ENCODE measurements around the gene KIAA0319L. TPM values are rescaled to one million over a fixed set of nuclear protein-coding genes. Genes with fewer than 3 reads are reported as not detected.

Gene KIAA0319L
- total RNA-seq, 1 donor: 63.0 TPM

DNA sequence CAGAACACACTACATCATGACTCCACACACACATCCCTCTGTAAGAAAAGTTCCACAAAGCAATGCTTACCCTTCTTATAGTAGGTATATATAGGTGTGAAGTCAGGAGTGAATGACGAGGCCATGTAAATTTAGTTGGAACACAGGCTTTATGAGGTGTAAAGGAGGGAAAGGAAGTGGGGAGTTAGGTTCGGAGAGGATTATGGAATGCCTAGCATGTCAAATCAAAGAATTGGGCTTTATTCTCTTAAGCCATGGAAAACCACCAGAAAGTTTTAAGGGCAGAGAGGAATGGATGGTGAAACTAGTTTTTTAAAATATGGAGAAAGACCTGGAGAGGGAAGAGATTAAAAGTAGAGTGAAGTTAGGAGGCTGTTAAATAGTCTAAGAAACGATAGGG lies 42.2 kb upstream of the KIAA0319L start:
- TF ChIP-seq, protein P1, sequence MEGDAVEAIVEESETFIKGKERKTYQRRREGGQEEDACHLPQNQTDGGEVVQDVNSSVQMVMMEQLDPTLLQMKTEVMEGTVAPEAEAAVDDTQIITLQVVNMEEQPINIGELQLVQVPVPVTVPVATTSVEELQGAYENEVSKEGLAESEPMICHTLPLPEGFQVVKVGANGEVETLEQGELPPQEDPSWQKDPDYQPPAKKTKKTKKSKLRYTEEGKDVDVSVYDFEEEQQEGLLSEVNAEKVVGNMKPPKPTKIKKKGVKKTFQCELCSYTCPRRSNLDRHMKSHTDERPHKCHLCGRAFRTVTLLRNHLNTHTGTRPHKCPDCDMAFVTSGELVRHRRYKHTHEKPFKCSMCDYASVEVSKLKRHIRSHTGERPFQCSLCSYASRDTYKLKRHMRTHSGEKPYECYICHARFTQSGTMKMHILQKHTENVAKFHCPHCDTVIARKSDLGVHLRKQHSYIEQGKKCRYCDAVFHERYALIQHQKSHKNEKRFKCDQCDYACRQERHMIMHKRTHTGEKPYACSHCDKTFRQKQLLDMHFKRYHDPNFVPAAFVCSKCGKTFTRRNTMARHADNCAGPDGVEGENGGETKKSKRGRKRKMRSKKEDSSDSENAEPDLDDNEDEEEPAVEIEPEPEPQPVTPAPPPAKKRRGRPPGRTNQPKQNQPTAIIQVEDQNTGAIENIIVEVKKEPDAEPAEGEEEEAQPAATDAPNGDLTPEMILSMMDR (IDR thresholded peaks at IDR 0.05; ENCODE audit: insufficient read depth, low read depth, low read length): no peak
- DNase-seq (ENCODE audit: low read depth): no peak
- no peak overlapping the region for H3K4me3 ChIP-seq (ENCODE audit: low read depth, low read length)

DNA sequence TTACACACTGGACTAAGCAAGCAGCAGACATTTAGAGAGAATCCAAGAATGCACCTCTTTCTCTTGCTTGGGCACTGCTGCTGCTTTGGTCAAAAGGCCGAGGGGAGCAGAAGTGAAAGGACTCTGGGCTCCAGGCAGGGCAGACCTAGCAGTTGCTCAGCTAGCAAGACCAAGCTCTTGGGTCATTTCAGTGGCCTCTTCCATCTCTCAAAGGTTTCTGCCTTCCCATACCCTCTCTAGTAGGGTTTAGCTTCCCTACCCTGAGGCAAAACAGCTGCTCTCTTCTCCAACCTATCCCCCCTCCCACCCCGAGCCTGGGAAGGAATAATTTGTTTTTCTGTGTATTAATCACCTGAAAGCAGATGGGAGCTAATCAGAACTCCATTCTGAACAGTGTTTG lies 41.7 kb upstream of the KIAA0319L start:
- H3K4me3 ChIP-seq (ENCODE audit: low read depth, low read length): no peak overlapping the region
- no peak for DNase-seq (ENCODE audit: low read depth)
- TF ChIP-seq, protein P1 (IDR thresholded peaks at IDR 0.05; ENCODE audit: insufficient read depth, low read depth, low read length): no peak

DNA sequence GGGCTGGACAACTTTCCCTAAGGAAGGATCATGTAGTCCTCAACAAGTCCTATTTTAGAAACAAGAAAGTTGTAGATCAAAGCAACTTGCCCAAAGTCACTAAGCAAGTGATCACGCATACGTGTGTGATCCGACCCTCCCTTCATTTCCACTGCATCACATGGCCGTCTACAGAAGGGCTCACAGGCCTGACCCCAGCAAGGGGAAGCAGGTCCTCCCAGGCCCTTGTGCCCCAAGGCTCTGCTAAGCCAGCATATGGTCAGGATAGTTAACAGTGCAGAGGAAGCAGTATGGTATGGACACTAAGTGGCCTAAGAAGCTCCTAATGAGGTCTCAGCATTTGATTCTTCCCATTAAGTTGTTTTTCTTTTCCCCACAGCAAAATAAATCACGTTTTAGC lies 40.7 kb upstream of the KIAA0319L start:
- no peak overlapping the region for H3K4me3 ChIP-seq (ENCODE audit: low read depth, low read length)
- TF ChIP-seq, protein P1 (IDR thresholded peaks at IDR 0.05; ENCODE audit: insufficient read depth, low read depth, low read length): no peak
- DNase-seq (ENCODE audit: low read depth): no peak

GRCh38 chr1:35595684-35596083 lies 38.5 kb upstream of the KIAA0319L start:
- DNase-seq (ENCODE audit: low read depth): no peak
- TF ChIP-seq, protein P1 (IDR thresholded peaks at IDR 0.05; ENCODE audit: insufficient read depth, low read depth, low read length): no peak
- no peak overlapping the region for H3K4me3 ChIP-seq (ENCODE audit: low read depth, low read length)

- TF ChIP-seq, protein P1 (IDR thresholded peaks at IDR 0.05; ENCODE audit: insufficient read depth, low read depth, low read length): no peak
- no peak for DNase-seq (ENCODE audit: low read depth)
Observed at GRCh38 chr1:35594005-35594760, 37.0 kb upstream of the KIAA0319L start.

DNA sequence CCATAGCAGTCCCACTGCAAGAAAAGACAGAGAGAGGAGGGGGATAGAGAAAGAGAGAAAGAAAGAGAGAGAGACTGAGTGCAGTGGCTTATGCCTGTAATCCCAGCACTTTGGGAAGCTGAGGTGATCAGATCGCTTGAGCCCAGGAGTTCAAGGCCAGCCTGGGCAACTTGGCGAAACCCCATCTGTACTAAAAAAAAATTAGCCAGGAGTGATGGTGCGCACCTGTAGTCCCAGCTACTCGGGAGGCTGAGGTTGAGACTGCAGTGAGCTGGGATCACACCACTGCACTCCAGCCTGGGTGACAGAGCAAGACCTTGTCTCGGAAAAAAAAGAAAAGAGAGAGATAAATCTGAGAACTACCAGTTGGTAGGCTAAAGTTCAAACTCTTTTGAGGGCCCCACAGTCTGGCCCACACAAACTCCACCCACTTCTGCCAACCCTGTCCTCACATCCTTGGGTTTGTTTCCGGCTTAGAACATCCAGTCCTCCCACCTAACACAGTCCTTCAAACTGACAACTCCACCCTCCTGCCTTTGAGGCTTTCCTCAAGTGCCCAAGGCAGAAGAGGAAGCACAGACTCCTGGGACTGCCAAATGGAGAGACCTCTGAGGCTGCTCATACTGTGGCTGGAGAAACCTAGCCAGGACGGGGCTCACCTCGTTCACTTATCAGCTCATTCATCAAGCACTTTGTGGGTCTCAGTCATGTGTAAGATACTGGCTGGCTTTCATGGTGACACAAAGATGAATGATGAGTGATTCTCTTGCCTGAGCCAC lies 36.0 kb upstream of the KIAA0319L start:
- H3K4me3 ChIP-seq (ENCODE audit: low read depth, low read length): no peak overlapping the region
- DNase-seq (ENCODE audit: low read depth): no peak
- TF ChIP-seq, protein P1 (IDR thresholded peaks at IDR 0.05; ENCODE audit: insufficient read depth, low read depth, low read length): no peak

More at GRCh38 chr1:35594005-35594760, 37.0 kb upstream of the KIAA0319L start:
- H3K4me3 ChIP-seq (ENCODE audit: low read depth, low read length): no peak overlapping the region

Data from fibroblast of villous mesenchyme (primary cell).